SK-N-SH (cell line): ENCODE data around the gene NDOR1. TPM values are rescaled to one million over a fixed set of nuclear protein-coding genes. Genes with fewer than 3 reads are reported as not detected.

Experiments
- CTCF ChIA-PET: fragments of 300-600, 350-600 bp; formaldehyde crosslinking; extraction: SDS; loops from one replicate; lab custom pipeline; 2021; lab: Yijun Ruan, JAX
- POLR2A ChIA-PET: fragments of 350-600 bp; sonication (Branson Sonifier 250); formaldehyde crosslinking; extraction: SDS; loops from one replicate; lab custom pipeline; 2020; ENCODE audit warnings: antibody characterized with exemption, inconsistent platforms; lab: Yijun Ruan, JAX
- DNase-seq: peaks from one replicate; pipeline ENCODE4 v3.0.0; 2012
- H2AFZ ChIP-seq: fragments of 200-600 bp; sonication (generic); 2 replicates; pipeline ENCODE4 v1.8.1; 2016; ENCODE audit warnings: antibody characterized with exemption, mild to moderate bottlenecking, low read depth
- H3F3A ChIP-seq: fragments of 200-600 bp; sonication (generic); replicated peaks from 2 replicates; pipeline ENCODE3; 2016; ENCODE audit warnings: antibody characterized with exemption, mild to moderate bottlenecking; ENCODE audit not compliant: insufficient read depth
- H3K27ac ChIP-seq, 2 experiments: fragments of 200-500 bp in 1 of 2; fragments of 200-600 bp in 1 of 2; sonication (Bioruptor generic) in 1 of 2; sonication (generic), shearing (Covaris generic) in 1 of 2; 2 replicates each; pipeline versions ENCODE4 v1.5.1 to v1.6.1; 2014 to 2016; ENCODE audit warnings: low read depth in 2 of 2, inconsistent platforms in 1 of 2, low read length in 1 of 2, mild to moderate bottlenecking in 1 of 2, mixed read lengths in 1 of 2
- H3K27me3 ChIP-seq: fragments of 200-600 bp; sonication (generic), shearing (Covaris generic); 2 replicates; pipeline ENCODE4 v1.6.1; 2016; ENCODE audit warnings: mixed run types; ENCODE audit not compliant: insufficient read depth
- H3K36me3 ChIP-seq, 2 experiments: fragments of 200-500 bp in 1 of 2; fragments of 200-600 bp in 1 of 2; sonication (Bioruptor generic) in 1 of 2; sonication (generic) in 1 of 2; replicated peaks in 1 of 2; 2 replicates each; pipeline versions ENCODE3 to v1.5.1; 2014 to 2016; ENCODE audit warnings: low read length in 1 of 2, mild to moderate bottlenecking in 1 of 2; ENCODE audit not compliant: insufficient read depth in 2 of 2, control insufficient read depth in 1 of 2
- H3K4me1 ChIP-seq, 2 experiments: fragments of 200-500 bp in 1 of 2; fragments of 200-600 bp in 1 of 2; sonication (Bioruptor generic) in 1 of 2; sonication (generic), shearing (Covaris generic) in 1 of 2; 2 replicates each; pipeline versions ENCODE4 v1.5.1 to v1.6.1; 2014 to 2016; ENCODE audit warnings: low read depth in 1 of 2, low read length in 1 of 2, mixed run types in 1 of 2; ENCODE audit not compliant: insufficient read depth in 2 of 2, control insufficient read depth in 1 of 2
- H3K4me2 ChIP-seq: fragments of 200-600 bp; sonication (generic), shearing (Covaris generic); 2 replicates; pipeline ENCODE4 v1.6.1; 2017; ENCODE audit warnings: mixed run types
- H3K4me3 ChIP-seq, 2 experiments: fragments of 200-500 bp in 1 of 2; fragments of 200-600 bp in 1 of 2; sonication (Bioruptor generic) in 1 of 2; sonication (generic), shearing (Covaris generic) in 1 of 2; 2 replicates each; pipeline versions ENCODE4 v1.5.1 to v1.8.1; 2014 to 2016; ENCODE audit warnings: low read depth in 2 of 2, inconsistent platforms in 1 of 2, low read length in 1 of 2, mild to moderate bottlenecking in 1 of 2, mixed read lengths in 1 of 2, moderate library complexity in 1 of 2
- H3K79me2 ChIP-seq: fragments of 200-600 bp; sonication (generic); 2 replicates; pipeline ENCODE4 v1.8.1; 2017; ENCODE audit warnings: mild to moderate bottlenecking; ENCODE audit not compliant: insufficient read depth
- H3K9ac ChIP-seq: fragments of 200-600 bp; sonication (generic); 2 replicates; pipeline ENCODE4 v1.6.1; 2017; ENCODE audit warnings: mixed run types
- H3K9me2 ChIP-seq: fragments of 200-600 bp; sonication (generic); 2 replicates; pipeline ENCODE4 v1.6.1; 2017; ENCODE audit warnings: mixed run types
- H3K9me3 ChIP-seq: fragments of 200-600 bp; sonication (generic); 2 replicates; pipeline ENCODE4 v1.6.1; 2017; ENCODE audit warnings: mixed run types, mild to moderate bottlenecking, moderate library complexity
- H4K20me1 ChIP-seq: fragments of 200-600 bp; sonication (generic); 2 replicates; pipeline ENCODE4 v1.6.1; 2017; ENCODE audit warnings: mild to moderate bottlenecking, mixed run types; ENCODE audit not compliant: insufficient read depth
- CHD2 ChIP-seq: fragments of 150-350 bp; IDR thresholded peaks from 2 replicates; pipeline ENCODE4 v1.6.1; 2018; ENCODE audit warnings: low read length; ENCODE audit not compliant: partially characterized antibody
- ELF1 ChIP-seq: IDR thresholded peaks from 2 replicates; pipeline ENCODE4 v1.4.0; 2012
- EP300 ChIP-seq, 2 experiments: IDR thresholded peaks; 2 replicates each; pipeline versions ENCODE4 v1.4.0 to v1.6.1; 2012; ENCODE audit warnings: borderline replicate concordance in 1 of 2, low read depth in 1 of 2, low read length in 1 of 2
- EZH2phosphoT487 ChIP-seq: fragments of 200-600 bp; sonication (generic); IDR thresholded peaks from 2 replicates; pipeline ENCODE4 v1.6.1; 2017; ENCODE audit warnings: low read depth, mixed run types, mild to moderate bottlenecking, antibody characterized with exemption, moderate library complexity, borderline replicate concordance
- FOSL2 ChIP-seq: IDR thresholded peaks from 2 replicates; pipeline ENCODE4 v1.4.0; 2012; ENCODE audit warnings: low read depth, mild to moderate bottlenecking, moderate library complexity, borderline replicate concordance
- GATA2 ChIP-seq: sonication (generic); formaldehyde crosslinking; IDR thresholded peaks from 2 replicates; pipeline ENCODE4 v1.5.0; 2020; ENCODE audit warnings: mild to moderate bottlenecking, missing genetic modification reagents
- MEF2A ChIP-seq: IDR thresholded peaks from 2 replicates; pipeline ENCODE4 v1.4.0; 2012; ENCODE audit warnings: low read depth, borderline replicate concordance
- MXI1 ChIP-seq: IDR thresholded peaks from 2 replicates; pipeline ENCODE4 v1.6.1; 2012; ENCODE audit warnings: mild to moderate bottlenecking, low read depth, low read length, improper control_type of control experiment
- NRF1 ChIP-seq: IDR thresholded peaks from 2 replicates; pipeline ENCODE4 v1.6.1; 2012; ENCODE audit warnings: low read depth, mild to moderate bottlenecking, low read length
- RAD21 ChIP-seq: IDR thresholded peaks from 2 replicates; pipeline ENCODE4 v1.6.1; 2012; ENCODE audit warnings: mild to moderate bottlenecking, low read length
- RCOR1 ChIP-seq: fragments of 150-350 bp; IDR thresholded peaks from 2 replicates; pipeline ENCODE4 v1.6.1; 2017; ENCODE audit warnings: antibody characterized with exemption, low read length
- SMC3 ChIP-seq: IDR thresholded peaks from 2 replicates; pipeline ENCODE4 v1.6.1; 2012; ENCODE audit warnings: low read depth, low read length, improper control_type of control experiment
- TCF12 ChIP-seq: IDR thresholded peaks from 2 replicates; pipeline ENCODE4 v1.4.0; 2012
- TEAD4 ChIP-seq: IDR thresholded peaks from 2 replicates; pipeline ENCODE4 v1.4.0; 2012; ENCODE audit warnings: mild to moderate bottlenecking, borderline replicate concordance; ENCODE audit not compliant: insufficient read depth
- USF1 ChIP-seq: IDR thresholded peaks from 2 replicates; pipeline ENCODE4 v1.4.0; 2012; ENCODE audit warnings: low read depth, borderline replicate concordance
- YY1 ChIP-seq: IDR thresholded peaks from 2 replicates; pipeline ENCODE4 v1.4.0; 2012; ENCODE audit warnings: low read depth, mild to moderate bottlenecking
- WGBS: methylation state at CpG from one replicate; pipeline ENCODE4 v1.1.6; 2017; ENCODE audit warnings: low lambda C conversion rate; 5-methylcytosine and 5-hydroxymethylcytosine counted together
- polyA plus RNA-seq, 3 experiments: library from polyadenylated mRNA; depleted of rRNA; stranded (reverse); fragments of >200 nt; gene quantifications; 2 replicates each; pipeline ENCODE4 v1.2.3, GENCODE V29; 2012
- TF ChIP-seq, protein P1 (sequence below): IDR thresholded peaks from 2 replicates; pipeline ENCODE4; 2012
- TF ChIP-seq, protein P2 (sequence below): IDR thresholded peaks from 2 replicates; pipeline ENCODE4 v1.4.0; 2012; ENCODE audit warnings: low read depth

The NDOR1 gene
- polyA plus RNA-seq, 1 of the 3 experiments (the other 2 are of a cell fraction): 8.6 TPM

- TF ChIP-seq EP300 (IDR thresholded peaks at IDR 0.05; ENCODE audit: borderline replicate concordance in 1 of 2, low read depth in 1 of 2, low read length in 1 of 2): no peak
- no peak for TF ChIP-seq TCF12
- no peak for TF ChIP-seq EZH2phosphoT487
Observed at GRCh38 chr9:137205126-137206069, at the start of gene NDOR1, which contains the start of gene TMEM203 (continued).

- TF ChIP-seq CHD2 (no peak), EP300 (IDR thresholded peaks at IDR 0.05; ENCODE audit: borderline replicate concordance in 1 of 2, low read depth in 1 of 2, low read length in 1 of 2) (no peak)
- TF ChIP-seq, protein P1, sequence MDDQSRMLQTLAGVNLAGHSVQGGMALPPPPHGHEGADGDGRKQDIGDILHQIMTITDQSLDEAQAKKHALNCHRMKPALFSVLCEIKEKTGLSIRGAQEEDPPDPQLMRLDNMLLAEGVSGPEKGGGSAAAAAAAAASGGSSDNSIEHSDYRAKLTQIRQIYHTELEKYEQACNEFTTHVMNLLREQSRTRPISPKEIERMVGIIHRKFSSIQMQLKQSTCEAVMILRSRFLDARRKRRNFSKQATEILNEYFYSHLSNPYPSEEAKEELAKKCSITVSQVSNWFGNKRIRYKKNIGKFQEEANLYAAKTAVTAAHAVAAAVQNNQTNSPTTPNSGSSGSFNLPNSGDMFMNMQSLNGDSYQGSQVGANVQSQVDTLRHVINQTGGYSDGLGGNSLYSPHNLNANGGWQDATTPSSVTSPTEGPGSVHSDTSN: no peak
- TF ChIP-seq, protein P2, sequence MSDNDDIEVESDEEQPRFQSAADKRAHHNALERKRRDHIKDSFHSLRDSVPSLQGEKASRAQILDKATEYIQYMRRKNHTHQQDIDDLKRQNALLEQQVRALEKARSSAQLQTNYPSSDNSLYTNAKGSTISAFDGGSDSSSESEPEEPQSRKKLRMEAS: no peak
- WGBS: 82% methylated on average over 35 of the region's 65 CpGs
- no peak overlapping the region for H2AFZ ChIP-seq
- no peaks in the 10 kb centered on the region for H3F3A ChIP-seq
- no peak overlapping the region for H3K9ac ChIP-seq
- H3K36me3 ChIP-seq: no peaks in the 10 kb centered on the region
- no peak overlapping the region for H3K27ac ChIP-seq
- H3K9me2 ChIP-seq: no peaks in the 10 kb centered on the region
- DNase-seq: peak; percentile 88
- H3K27me3 ChIP-seq: no peaks in the 10 kb centered on the region
- no peak overlapping the region for H3K4me2 ChIP-seq
- no peaks in the 10 kb centered on the region for H4K20me1 ChIP-seq
- H3K4me1 ChIP-seq: peaks cover 0 to 3% of the 10 kb centered on the region in 2 experiments; a peak in 1 of 4 replicates
- H3K4me3 ChIP-seq: no peak overlapping the region
- H3K9me3 ChIP-seq: no peaks in the 10 kb centered on the region
- POLR2A ChIA-PET: interaction anchor here (0.7 kb wide), 1 partner anchor 394 kb away, joined by 3 read pairs; no protein-coding TSS in a partner anchor
- H3K79me2 ChIP-seq: no peaks in the 10 kb centered on the region
- CTCF ChIA-PET: interaction anchor here (0.6 to 1.2 kb wide), 2 partner anchors 32 to 80 kb away, joined by 3 to 5 read pairs; partner anchors contain the start of genes ANAPC2 and SSNA1
Observed at GRCh38 chr9:137156567-137157375, 48.7 kb upstream of the NDOR1 start.

GRCh38 chr9:137157618-137158415 lies 47.7 kb upstream of the NDOR1 start:
- Histone ChIP-seq H3K27ac (no peak overlapping the region), H2AFZ (no peak overlapping the region), H3K36me3 (no peaks in the 10 kb centered on the region), H3K4me2 (no peak overlapping the region), H3F3A (no peaks in the 10 kb centered on the region), H3K9ac (no peak overlapping the region), H3K4me3 (no peak overlapping the region), H3K27me3 (no peaks in the 10 kb centered on the region), H4K20me1 (no peaks in the 10 kb centered on the region), H3K79me2 (no peaks in the 10 kb centered on the region), H3K4me1 (peaks cover 0 to 3% of the 10 kb centered on the region in 2 experiments; a peak in 1 of 4 replicates), H3K9me2 (no peaks in the 10 kb centered on the region), H3K9me3 (no peaks in the 10 kb centered on the region)
- CTCF ChIA-PET: interaction anchor here (1.0 to 1.5 kb wide), 3 partner anchors 14 to 79 kb away, joined by 3 to 5 read pairs (median 4); partner anchors contain the start of genes RNF224 and TMEM210
- POLR2A ChIA-PET: interaction anchor here (0.7 kb wide), 1 partner anchor 395 kb away, joined by 3 read pairs; no protein-coding TSS in a partner anchor
- no peak for DNase-seq
- WGBS: 52% methylated on average over 12 of the region's 19 CpGs
- TF ChIP-seq NRF1 (no peak), YY1 (no peak), CHD2 (no peak), RAD21 (no peak), MXI1 (no peak), TEAD4 (no peak), GATA2 (CRISPR knock-in tag) (no peak), SMC3 (no peak), FOSL2 (no peak), MEF2A (no peak), ELF1 (no peak), USF1 (no peak), RCOR1 (no peak)
- TF ChIP-seq, protein P1: no peak
